Left lung (tissue), 10 donors: Measurements from ENCODE around the gene USP5. TPM values are rescaled to one million over a fixed set of nuclear protein-coding genes. Genes with fewer than 3 reads are reported as not detected.

ENCODE experiments used
- ATAC-seq: fragments of 200-7000 bp; cut with Tn5 transposase; one replicate; pipeline ENCODE4 v1.9.1; 2020; ENCODE audit warnings: moderate library complexity
- DNase-seq, 4 donors: peaks; one replicate each; pipeline ENCODE4 v3.0.0-alpha.2; 2013 to 2020
- H3K27ac ChIP-seq, 2 donors: fragments of 200-600 bp; sonication (generic) in 1 of 2; one replicate each; pipeline versions ENCODE4 v1.5.0 to v1.8.0; 2020 to 2021
- H3K27me3 ChIP-seq, 2 donors: fragments of 200-600 bp; sonication (generic) in 1 of 2; one replicate each; pipeline versions ENCODE4 v1.5.0 to v1.8.0; 2020 to 2021
- H3K36me3 ChIP-seq, 2 donors: fragments of 200-600 bp; sonication (generic) in 1 of 2; one replicate each; pipeline versions ENCODE4 v1.5.0 to v1.8.0; 2020 to 2021
- H3K4me1 ChIP-seq, 2 donors: fragments of 200-600 bp; one replicate each; pipeline ENCODE4 v1.8.0; 2021
- H3K4me3 ChIP-seq, 2 donors: fragments of 200-600 bp; sonication (generic) in 1 of 2; one replicate each; pipeline versions ENCODE4 v1.5.0 to v1.8.0; 2020 to 2021; ENCODE audit warnings: mild to moderate bottlenecking in 1 of 2
- H3K9me3 ChIP-seq, 2 donors: fragments of 200-600 bp; sonication (generic) in 1 of 2; one replicate each; pipeline versions ENCODE4 v1.5.0 to v1.8.0; 2020 to 2021
- intact Hi-C, 2 donors: fragments of 100-400 bp; cut with DNase I; formaldehyde crosslinking; loops; one replicate each; pipeline versions ENCODE4 v1.11.2 to v1.14.2; 2022
- polyA plus RNA-seq, 6 donors: library from polyadenylated mRNA; unstranded; fragments of 120-200 nt; gene quantifications; one replicate each; pipeline ENCODE4 v1.2.1, GENCODE V29; 2013; ENCODE audit not compliant: insufficient read length in 6 of 6
- total RNA-seq, 2 donors: library from RNA; stranded (reverse); fragmentation: NEBNext Ultra II Directional; extraction: Animal tissue kit (Norgen Biotek cat#: 25700); gene quantifications; one replicate each; pipeline ENCODE4 v1.2.1, GENCODE V29; 2021
- TF ChIP-seq, protein P1 (sequence below), 2 donors: fragments of 200-600 bp; sonication (generic) in 1 of 2; IDR thresholded peaks; one replicate each; pipeline versions ENCODE4 v1.5.0 to v1.8.0; 2021; ENCODE audit warnings: antibody characterized with exemption in 2 of 2
- donor health status: DM: no; HTN: yes; CAD: no.
- donor health status: DM: no; HTN: no; CAD: no.

The USP5 gene
- total and polyA plus RNA-seq, 8 donors = 50.8 to 90.2 (median 59.7) TPM

DNA sequence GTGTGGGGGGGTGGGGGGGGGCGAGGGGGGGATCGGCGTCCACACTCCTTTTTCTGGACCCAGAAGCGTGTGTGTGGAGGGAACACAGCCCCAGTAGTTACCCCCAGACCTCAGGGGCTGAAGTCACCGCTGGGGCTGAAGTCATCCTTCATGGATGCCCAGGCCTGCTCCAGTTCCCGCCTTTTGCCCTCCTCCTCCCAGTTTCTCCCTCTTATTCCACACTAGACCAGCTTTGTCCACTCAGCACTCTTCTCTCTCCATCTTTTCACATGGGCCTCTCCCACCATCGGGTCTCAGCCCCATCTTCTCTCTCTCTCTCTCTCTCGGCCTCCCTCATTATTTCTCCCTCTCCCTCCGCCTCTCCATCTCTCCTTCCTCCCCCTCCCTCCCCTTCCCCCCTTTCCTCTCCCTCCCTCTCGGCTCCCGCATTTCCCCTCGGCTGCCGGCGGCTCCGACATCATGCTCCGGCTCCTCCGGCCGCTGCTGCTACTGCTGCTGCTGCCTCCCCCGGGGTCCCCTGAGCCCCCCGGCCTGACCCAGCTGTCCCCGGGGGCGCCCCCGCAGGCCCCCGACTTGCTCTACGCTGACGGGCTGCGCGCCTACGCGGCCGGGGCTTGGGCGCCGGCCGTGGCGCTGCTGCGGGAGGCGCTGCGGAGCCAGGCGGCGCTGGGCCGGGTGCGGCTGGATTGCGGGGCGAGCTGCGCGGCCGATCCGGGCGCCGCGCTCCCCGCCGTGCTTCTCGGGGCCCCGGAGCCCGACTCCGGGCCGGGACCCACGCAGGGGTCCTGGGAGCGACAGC lies 23.8 kb upstream of the USP5 start, which contains the start of gene P3H3:
P3H3 (plus strand) TSS at position 426 of the 799 bp plus-strand sequence; CDS start at position 460, 34 bp downstream.
- Histone ChIP-seq H3K4me1 (peaks cover 9 to 34% of the 10 kb centered on the region in 2 donors), H3K27me3 (peaks cover 0 to 75% of the 10 kb centered on the region in 2 donors), H3K4me3 (peak within 1 kb of the TSS; percentile 57 to 72), H3K9me3 (no peaks in the 10 kb centered on the region), H3K27ac (peak within 1 kb of the TSS; percentile 37 to 70), H3K36me3 (no peaks in the 10 kb centered on the region)
- TF ChIP-seq, protein P1, sequence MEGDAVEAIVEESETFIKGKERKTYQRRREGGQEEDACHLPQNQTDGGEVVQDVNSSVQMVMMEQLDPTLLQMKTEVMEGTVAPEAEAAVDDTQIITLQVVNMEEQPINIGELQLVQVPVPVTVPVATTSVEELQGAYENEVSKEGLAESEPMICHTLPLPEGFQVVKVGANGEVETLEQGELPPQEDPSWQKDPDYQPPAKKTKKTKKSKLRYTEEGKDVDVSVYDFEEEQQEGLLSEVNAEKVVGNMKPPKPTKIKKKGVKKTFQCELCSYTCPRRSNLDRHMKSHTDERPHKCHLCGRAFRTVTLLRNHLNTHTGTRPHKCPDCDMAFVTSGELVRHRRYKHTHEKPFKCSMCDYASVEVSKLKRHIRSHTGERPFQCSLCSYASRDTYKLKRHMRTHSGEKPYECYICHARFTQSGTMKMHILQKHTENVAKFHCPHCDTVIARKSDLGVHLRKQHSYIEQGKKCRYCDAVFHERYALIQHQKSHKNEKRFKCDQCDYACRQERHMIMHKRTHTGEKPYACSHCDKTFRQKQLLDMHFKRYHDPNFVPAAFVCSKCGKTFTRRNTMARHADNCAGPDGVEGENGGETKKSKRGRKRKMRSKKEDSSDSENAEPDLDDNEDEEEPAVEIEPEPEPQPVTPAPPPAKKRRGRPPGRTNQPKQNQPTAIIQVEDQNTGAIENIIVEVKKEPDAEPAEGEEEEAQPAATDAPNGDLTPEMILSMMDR (IDR thresholded peaks at IDR 0.05) = no peak
- ATAC-seq = peak; percentile 4
- intact Hi-C loops = no loop called here
- DNase-seq = peak in 3 of 4 donors; percentile 49 to 84 (median 58)

DNA sequence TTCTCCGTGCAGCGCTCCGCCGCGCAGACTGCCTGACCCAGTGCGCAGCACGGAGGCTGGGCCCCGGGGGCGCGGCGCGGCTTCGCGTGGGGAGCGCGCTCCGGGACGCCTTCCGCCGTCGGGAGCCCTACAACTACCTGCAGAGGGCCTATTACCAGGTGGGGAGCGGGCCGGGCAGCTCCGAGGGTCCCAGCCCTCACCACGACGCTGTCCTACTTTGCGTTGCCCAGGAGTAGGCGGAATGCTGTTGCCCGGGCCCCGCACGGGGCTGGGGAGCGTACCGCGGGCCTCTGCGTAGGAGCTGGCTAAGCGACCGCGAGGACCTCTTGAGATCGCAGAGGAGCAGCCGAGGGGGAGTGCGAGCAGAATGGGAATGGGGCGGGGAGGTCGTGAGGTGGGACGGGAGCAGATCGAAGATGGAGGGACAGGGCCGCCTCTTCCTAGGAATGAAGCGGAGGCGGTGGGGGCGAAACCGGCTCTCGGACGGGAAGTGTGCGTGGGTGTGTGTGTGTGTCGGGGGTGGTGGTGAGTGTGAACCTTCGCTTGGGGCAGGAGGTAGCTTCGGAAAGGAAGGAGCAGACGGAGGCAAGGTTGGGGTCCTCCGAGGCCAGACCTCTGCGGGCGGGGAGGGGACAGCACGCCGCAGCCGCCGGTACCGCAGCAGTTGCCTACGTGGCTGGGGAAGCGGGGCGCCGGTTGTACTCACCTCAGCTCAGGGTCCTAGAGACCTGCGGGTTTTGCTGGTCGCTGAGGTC lies 23.0 kb upstream of the USP5 start:
- TF ChIP-seq, protein P1 (IDR thresholded peaks at IDR 0.05) = no peak
- peak overlapping the region; percentile 57 to 72 for H3K4me3 ChIP-seq
- no peaks in the 10 kb centered on the region for H3K36me3 ChIP-seq
- DNase-seq = peak; percentile 32 to 82 (median 52)
- intact Hi-C loops = no loop called here
- peak; percentile 21 for ATAC-seq
- no peaks in the 10 kb centered on the region for H3K9me3 ChIP-seq
- H3K27ac ChIP-seq = peak overlapping the region; percentile 37 to 70
- peaks cover 9 to 34% of the 10 kb centered on the region in 2 donors for H3K4me1 ChIP-seq
- H3K27me3 ChIP-seq = peaks cover 0 to 68% of the 10 kb centered on the region in 2 donors

DNA sequence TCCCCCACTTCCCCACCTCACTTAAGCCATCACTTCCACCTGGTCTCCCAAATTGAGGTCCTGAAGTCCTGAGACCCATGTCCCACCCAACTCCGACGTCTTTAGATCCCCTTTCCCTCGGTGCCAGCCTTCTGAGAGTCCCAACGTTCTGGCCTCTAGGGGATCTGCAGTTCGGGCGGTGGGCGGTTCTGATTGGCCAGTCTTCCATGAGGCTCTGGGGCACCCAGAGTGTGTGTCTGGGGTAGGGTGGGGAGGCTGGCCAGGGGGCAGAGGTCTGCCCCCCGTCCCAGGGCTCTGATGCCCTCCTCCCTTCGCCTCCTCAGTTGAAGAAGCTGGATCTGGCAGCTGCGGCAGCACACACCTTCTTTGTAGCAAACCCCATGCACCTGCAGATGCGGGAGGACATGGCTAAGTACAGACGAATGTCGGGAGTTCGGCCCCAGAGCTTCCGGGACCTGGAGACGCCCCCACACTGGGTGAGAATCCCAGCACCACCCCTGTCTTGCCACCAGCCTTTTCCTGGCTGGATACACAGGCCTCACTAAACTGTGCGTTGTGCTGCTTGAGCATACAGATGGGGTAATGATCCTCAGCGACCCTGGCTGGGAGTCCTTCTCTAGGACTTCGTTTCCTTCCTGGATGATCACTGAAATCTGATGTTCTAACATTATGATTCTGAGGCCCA lies 22.3 kb upstream of the USP5 start:
- DNase-seq = no peak
- Histone ChIP-seq H3K9me3 (no peaks in the 10 kb centered on the region), H3K4me3 (peak overlapping the region; percentile 57 to 72), H3K27ac (no peak overlapping the region), H3K36me3 (no peaks in the 10 kb centered on the region), H3K4me1 (peaks cover 9 to 34% of the 10 kb centered on the region in 2 donors), H3K27me3 (peaks cover 0 to 61% of the 10 kb centered on the region in 2 donors)
- no peak for ATAC-seq
- TF ChIP-seq, protein P1 (IDR thresholded peaks at IDR 0.05) = no peak
- intact Hi-C loops = no loop called here

DNA sequence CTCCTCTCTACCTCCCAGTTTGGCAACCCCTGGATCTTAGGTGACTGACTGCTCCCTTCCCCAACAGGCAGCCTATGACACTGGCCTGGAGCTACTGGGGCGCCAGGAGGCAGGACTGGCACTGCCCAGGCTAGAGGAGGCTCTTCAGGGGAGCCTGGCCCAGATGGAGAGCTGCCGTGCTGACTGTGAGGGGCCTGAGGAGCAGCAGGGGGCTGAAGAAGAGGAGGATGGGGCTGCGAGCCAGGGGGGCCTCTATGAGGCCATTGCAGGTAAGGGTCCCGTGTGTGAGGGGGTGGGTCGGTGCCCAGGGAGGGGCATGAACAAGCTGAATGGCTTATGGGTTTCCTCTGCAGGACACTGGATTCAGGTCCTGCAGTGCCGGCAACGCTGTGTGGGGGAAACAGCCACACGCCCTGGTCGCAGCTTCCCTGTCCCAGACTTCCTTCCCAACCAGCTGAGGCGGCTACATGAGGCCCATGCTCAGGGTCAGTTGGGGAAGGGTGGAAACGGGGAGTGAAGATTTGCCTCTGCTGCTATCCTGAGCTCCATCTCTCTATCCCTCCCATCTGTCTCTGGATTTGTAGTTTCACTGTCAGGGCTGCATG lies 21.6 kb upstream of the USP5 start:
- no peak for DNase-seq
- Histone ChIP-seq H3K4me1 (peaks cover 7 to 31% of the 10 kb centered on the region in 2 donors), H3K27me3 (peaks cover 0 to 53% of the 10 kb centered on the region in 2 donors), H3K4me3 (no peak overlapping the region), H3K36me3 (no peaks in the 10 kb centered on the region), H3K27ac (no peak overlapping the region), H3K9me3 (no peaks in the 10 kb centered on the region)
- intact Hi-C loops = no loop called here
- TF ChIP-seq, protein P1 (IDR thresholded peaks at IDR 0.05) = no peak
- no peak for ATAC-seq
